Stimulated activated CD8-positive, alpha-beta memory T cell treated with anti-CD3 and anti-CD28 coated beads, Interleukin-4, amount 100 ng/mL, for 4 hours (primary cell): ENCODE data around the gene FCN1.
"Not testable (repeated sequence)": the region's sequence is repeated elsewhere in the genome, so short reads cannot be mapped to it uniquely, and the experiment has no call there.

Experiments
- DNase-seq, 2 donors: peaks; one replicate each; pipeline ENCODE4 v3.0.0-alpha.2; 2020; ENCODE audit warnings: low read depth in 2 of 2, low spot score in 1 of 2

FCN1 gene

GRCh38 chr9:134917431-134918373 is at the start of gene FCN1:
Gene FCN1, minus strand, starts transcription at chr9:134917912. Its CDS starts 41 bp downstream, at chr9:134917871.
- no peak for DNase-seq

DNA sequence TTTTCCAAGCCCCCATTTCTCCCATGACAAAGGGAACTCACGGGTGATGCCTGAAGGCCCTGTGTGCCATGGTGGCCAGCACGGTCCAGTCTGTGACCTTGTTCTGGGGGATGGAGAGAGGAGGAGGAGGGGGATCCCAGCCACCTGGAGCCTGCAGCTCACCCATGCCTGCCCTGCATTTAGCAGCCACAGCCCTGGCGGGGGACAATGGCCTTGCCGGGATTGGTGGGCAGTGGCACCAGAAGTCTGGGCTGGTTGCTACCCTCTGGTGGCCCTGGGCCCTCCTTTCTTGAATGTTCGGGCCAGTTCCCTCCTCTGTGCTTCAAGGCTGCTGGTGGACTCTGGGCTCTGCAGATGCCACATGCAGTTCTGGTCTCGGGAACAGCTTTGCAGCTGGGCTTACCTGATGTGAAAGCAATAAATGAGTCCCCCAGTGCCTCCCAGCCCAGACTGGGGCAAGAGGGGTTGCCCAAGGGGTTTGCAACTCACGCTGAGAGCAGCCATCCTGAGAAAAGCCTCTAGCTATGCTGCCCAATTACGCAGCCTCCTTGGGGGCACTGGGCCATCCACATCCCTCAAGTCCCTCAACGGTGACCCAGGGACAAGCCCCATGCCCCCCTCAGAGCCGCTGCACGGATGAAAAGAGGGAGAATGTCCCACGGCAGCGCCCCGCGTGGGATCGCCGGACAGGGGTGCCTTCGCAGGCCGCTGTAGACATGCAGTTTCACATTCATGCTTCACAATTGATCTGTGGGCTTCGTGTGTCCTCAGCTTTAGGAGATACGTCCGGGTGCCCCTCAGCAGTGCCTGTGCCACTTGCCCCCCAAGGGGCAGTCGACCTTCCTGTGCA is 49.2 kb upstream of the FCN1 start:
- no peak for DNase-seq

DNA sequence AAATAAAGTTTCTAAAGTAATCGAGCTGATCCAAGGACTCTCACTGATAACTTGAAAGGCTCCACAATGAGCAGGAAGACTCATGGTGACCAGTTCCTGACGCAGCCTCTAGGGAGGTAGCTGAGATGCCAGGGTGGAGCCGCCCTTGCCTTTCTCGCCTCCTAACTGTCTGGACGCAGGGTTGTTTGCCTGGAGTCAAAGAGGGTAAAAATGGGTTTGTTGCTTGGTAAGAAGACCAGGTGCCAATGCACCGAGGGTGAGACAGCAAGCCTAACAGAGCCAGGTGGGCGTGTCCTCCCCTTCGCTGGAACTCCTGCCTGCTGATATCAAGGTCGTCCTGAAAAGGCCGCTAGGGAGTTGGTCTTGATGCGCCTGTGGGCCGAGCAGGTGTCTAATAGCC is 48.6 kb upstream of the FCN1 start:
- no peak for DNase-seq

- no peak for DNase-seq
These were observed 48.1 kb upstream of the FCN1 start for GRCh38 chr9:134965851-134966250.

DNA sequence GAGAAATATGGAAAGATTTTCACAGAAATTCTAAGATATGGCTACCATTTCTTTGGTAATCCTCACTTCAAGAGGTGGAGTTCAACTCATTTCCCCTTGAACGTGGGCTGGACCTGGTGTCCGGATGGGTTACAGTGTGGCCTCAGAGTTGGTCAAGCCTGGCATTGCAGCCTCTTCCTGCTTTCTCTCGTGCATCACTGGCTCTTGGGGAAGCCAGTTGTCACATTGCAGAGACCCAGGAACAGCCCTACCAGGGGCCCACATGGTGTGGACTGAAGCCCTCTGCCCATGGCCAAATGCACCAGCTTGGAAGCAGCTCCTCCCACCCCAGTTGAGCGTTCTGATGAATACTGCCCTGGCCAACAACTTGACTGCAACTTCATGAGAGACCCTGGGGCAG is 47.7 kb upstream of the FCN1 start:
- DNase-seq, result no peak

DNA sequence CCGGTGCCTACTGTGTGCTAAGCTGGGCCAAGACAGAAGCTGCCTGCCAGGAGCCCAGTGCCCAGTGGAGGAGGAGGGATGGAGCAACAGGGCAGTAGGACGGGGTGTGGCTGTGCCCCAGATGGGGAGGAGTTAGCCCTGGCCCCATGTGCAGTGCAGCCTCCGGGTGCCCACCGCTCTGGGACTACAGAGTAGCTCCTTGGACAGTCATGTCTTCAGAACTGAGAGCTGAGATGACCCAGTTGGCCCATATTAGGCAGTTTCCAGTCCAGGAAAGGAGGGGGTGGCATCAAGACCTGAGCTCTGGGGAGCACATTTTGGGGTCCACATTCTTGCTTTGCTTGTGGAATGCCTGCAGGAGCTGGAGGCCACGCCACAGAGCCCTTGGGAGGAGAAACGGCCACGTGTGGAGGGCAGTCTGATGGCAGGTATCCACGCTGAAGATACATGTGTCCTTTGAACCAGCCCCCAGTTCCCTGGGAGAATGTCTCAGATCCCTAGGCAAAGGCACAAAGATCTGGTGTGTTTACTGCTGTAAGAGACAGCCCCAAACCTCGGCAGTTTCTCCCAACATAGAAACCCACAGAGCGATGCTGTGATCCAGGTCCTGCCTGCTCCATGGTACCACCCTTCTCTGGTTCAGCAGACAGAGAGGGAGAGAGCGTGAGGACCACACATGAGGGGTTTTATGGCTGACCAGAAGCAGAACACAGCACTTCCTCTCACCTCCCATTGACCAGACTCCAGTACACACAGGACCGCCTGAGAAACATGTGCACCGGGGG is 46.8 kb upstream of the FCN1 start:
- no peak for DNase-seq

DNA sequence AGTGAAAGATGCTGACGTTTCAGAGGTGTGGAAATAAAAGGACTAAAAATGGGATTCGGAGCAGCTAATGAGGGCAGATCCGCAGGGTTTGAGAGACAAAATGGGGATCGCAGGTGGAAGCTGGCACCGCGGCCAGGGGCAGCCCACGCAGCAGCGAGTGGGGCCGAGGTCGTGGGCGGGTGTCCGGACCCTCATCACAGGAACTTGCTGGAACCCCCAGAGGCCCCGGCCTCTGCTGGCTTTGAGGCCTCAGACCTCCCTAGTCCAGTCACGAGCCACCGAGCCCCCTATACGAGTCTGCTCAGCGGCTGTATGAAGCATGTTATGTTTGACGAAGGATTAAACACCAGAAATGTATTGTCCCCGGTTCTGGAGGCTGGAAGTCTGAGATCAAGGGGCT is 45.8 kb upstream of the FCN1 start:
- DNase-seq, result no peak

GRCh38 chr9:134962973-134963364 is 45.3 kb upstream of the FCN1 start:
- DNase-seq, result no peak

DNA sequence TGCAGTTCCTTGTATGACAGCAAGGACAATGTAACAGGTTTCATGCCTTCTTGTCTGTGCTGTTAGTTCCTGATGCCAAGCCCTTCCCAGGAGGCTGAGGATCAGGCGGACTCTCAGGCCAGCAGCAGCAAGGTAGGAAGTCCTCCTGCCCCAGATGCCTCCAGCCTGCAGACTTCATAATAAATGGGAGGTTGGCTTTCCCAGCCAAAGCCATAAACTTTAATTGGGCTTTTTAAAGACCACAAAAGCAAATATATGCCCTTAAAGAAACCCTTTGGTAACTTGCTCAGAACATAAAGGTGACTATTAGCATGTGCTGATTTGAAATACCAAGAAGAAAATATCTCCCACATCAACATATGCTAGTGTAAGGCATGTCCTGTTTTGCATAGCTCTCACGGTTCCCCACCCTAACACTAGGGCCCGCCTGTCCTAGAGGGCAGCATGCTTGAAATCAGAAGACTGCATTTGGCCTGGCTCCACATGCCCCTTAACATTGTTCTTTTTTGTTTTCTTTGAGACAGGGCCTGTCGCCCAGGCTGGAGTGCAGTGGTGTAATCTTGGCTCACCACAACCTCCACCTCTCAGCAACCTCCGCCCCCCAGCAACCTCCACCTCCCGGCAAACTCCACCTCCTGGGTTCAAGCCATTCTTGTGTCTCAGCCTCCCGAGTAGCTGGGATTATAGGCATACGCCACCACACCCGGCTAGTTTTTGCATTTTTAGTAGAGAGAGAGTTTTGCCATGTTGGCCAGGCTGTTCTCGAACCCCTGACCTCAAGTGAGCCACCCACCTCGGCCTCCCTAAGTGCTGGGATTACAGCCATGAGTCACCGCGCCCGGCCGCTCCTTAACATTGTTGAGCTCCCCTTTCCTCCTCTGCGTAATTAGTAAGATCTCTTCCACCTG is 44.6 kb upstream of the FCN1 start:
- no peak for DNase-seq

- no peak for DNase-seq
These were observed 43.8 kb upstream of the FCN1 start for GRCh38 chr9:134961331-134962064.

- no peak for DNase-seq
These were observed 43.0 kb upstream of the FCN1 start for GRCh38 chr9:134960701-134961181.

DNA sequence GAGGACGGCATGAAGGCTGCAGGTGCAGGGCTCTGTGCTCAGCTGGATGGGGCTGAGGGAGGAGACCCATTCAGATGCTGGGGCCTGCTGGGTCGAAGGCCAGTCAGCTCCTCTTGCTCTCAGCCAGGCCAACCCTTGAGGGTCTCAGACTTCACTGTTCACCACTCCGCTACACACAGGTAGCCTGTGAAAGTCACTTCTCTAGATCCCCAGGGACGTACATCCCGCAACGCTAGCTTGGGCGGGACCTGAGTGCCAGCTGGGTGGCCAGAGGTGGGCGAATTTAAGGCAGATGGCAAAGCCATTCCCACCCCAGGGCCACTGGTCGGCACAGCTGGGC is 42.2 kb upstream of the FCN1 start:
- no peak for DNase-seq

DNA sequence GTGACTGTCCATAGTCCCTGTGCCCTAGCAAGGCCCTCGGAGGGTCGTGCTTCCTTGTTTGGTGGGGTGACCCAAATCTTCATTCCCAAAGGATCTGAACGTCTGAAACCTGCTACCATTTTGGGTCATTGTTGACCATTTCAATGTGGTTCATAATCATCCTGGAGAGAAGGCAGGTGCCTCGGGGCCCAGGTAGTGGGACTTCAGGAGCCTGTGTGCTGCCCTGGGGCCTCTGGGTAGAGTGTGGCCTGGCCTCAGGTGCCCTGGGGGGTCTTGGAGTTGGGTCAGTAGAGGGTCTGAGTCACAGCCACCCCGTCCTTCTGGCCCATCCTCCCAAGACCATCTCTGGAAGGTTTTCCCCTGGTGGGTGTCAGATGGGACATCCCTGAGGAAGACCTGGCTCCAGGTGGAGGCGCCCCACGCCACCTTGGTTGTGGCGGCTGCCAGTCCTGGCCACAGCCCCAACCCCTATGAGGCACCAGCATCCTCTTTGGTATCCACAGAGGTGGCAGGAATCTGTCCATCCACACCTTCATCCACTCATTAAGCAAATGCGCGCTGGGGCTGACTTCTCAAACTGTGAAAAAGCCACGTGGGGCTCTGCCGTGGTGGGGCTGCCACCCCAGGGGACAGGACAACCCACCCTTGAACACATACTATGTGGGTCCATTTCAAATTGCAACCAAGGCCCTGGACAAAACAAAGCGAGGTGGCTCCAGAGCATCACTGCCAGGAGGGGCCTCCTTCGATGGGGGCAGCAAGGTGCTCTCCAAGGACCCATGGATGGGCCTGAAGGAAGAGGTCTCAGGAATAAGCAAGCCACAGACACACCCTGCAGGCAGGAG is 41.6 kb upstream of the FCN1 start:
- DNase-seq, result no peak

DNA sequence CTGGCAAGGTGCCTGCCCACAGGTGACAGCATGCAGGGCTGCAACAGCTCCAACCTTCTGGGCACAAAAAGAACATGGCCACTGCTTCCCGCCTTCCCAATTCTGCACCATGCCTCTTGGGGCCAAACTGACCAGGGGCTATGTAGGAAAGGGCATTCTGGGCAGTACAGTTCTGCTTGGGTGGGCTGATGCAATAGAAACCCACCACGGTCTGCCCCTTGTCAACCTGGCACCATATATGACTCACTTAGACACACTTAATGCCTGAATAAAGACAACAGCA is 40.2 kb upstream of the FCN1 start:
- no peak for DNase-seq

GRCh38 chr9:134957165-134957944 is 39.6 kb upstream of the FCN1 start:
- DNase-seq, result no peak

DNA sequence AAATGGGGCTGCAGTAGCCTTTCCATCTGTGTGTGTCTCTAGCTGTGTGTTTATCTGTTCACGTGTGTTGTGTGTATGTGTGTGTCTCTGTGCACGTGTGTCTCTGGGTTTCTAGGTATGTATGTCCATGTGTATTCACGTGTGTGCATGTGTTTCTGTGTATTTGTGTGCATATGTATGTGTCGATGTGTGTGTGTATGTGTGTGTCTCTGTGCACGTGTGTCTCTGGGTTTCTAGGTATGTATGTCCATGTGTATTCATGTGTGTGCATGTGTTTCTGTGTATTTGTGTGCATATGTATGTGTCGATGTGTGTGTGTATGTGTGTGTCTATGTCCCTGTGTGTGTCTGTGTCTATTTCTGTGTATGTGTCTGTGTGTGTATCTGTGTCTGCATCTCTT is 38.7 kb upstream of the FCN1 start:
- DNase-seq, result not testable (repeated sequence)

DNA sequence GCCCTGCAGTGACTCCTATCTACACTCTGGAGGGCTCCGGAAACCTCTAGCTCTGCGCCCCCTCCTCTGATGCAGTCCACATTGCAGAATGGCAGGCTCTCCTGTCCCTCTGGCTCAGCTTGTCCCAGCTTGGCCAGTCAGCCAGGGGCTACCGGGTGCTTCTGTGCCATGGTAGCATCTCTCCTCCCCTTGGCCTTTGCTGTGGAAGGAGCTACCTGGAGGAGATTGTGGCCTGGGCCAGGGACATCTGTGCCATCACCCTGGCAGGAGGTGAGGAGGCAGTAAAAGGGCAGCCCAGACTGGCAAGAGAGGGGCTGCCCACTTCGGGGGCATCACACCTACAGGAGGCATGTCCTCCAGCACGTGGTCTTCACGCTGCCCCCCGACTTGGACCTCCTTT is 38.1 kb upstream of the FCN1 start:
- DNase-seq, result no peak

DNA sequence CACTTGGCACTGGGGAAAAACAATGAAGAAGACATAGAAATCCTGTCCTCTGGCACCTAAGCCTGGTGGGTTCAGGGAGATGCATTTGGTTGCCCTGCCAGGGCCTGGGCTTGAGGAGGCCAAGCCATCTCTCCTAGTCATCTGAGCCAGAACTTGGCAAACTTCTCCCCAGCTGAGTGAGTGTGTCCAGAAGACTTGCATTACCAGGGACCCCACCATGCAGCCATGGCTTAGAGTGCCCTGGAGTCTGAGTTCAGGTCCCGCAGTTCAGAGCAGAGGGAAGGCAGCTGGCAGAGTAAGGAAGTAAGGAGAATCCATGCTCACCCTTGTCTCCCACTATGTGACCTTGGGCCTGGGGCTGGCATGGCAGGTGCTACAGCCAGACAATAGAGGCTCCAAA is 37.4 kb upstream of the FCN1 start:
- DNase-seq, result no peak
